ENCODE measurements around the gene ZBED2. TPM values are rescaled to one million over a fixed set of nuclear protein-coding genes. Genes with fewer than 3 reads are reported as not detected.
A peak's percentile ranks its signal among the peaks of the same experiment; 100 is the strongest.

The ZBED2 gene
- total RNA-seq, 1 donor from 2014 or later = 2.4 TPM

- no peak for TF ChIP-seq CTCF (conservative IDR thresholded peaks at IDR 0.05; ENCODE audit: low read depth, low read length)
- peak; percentile 88 for DNase-seq (ENCODE audit: low read depth)
- H3K4me3 ChIP-seq (ENCODE audit: low read depth, low read length) = no peak overlapping the region
Observed at GRCh38 chr3:111594205-111594604, 941 bp downstream of the ZBED2 start.

GRCh38 chr3:111593666-111594065 is 1.5 kb downstream of the ZBED2 start:
- DNase-seq (ENCODE audit: low read depth) = no peak
- no peak for TF ChIP-seq CTCF (conservative IDR thresholded peaks at IDR 0.05; ENCODE audit: low read depth, low read length)
- H3K4me3 ChIP-seq (ENCODE audit: low read depth, low read length) = no peak overlapping the region

GRCh38 chr3:111592936-111593335 is 2.2 kb downstream of the ZBED2 start:
- no peak overlapping the region for H3K4me3 ChIP-seq (ENCODE audit: low read depth, low read length)
- TF ChIP-seq CTCF (conservative IDR thresholded peaks at IDR 0.05; ENCODE audit: low read depth, low read length) = no peak
- DNase-seq (ENCODE audit: low read depth) = no peak

- no peak for DNase-seq (ENCODE audit: low read depth)
- TF ChIP-seq CTCF (conservative IDR thresholded peaks at IDR 0.05; ENCODE audit: low read depth, low read length) = no peak
- H3K4me3 ChIP-seq (ENCODE audit: low read depth, low read length) = no peak overlapping the region
Observed at GRCh38 chr3:111592143-111592542, 3.0 kb downstream of the ZBED2 start.

- no peak for TF ChIP-seq CTCF (conservative IDR thresholded peaks at IDR 0.05; ENCODE audit: low read depth, low read length)
- no peak overlapping the region for H3K4me3 ChIP-seq (ENCODE audit: low read depth, low read length)
- no peak for DNase-seq (ENCODE audit: low read depth)
Observed at GRCh38 chr3:111591555-111591954, 3.6 kb downstream of the ZBED2 start.

- DNase-seq (ENCODE audit: low read depth) = no peak
Observed at GRCh38 chr3:111590143-111590491, 5.0 kb downstream of the ZBED2 start.

More at GRCh38 chr3:111590143-111590491, 5.0 kb downstream of the ZBED2 start:
- no peak overlapping the region for H3K4me3 ChIP-seq (ENCODE audit: low read depth, low read length)
- TF ChIP-seq CTCF (conservative IDR thresholded peaks at IDR 0.05; ENCODE audit: low read depth, low read length) = no peak
